Measurements from ENCODE around the gene ASTN2.
A peak's percentile ranks its signal among the peaks of the same experiment; 100 is the strongest.

Gene ASTN2

GRCh38 chr9:117121316-117121715 is 293.5 kb downstream of the ASTN2 start:
- DNase-seq (ENCODE audit: extremely low read depth, insufficient read length): no peak
- Histone ChIP-seq H3K4me3 (replicated peaks; ENCODE audit: low read depth, low read length) (no peak overlapping the region), H3K36me3 (ENCODE audit: control insufficient read depth, insufficient read depth, low read length) (no peaks in the 10 kb centered on the region), H3K27me3 (replicated peaks; ENCODE audit: control insufficient read depth, insufficient read depth, low read length) (no peaks in the 10 kb centered on the region)
- no peak for TF ChIP-seq CTCF (IDR thresholded peaks at IDR 0.05; ENCODE audit: insufficient read depth, low read length, poor library complexity, severe bottlenecking)

- no peaks in the 10 kb centered on the region for H3K27me3 ChIP-seq (replicated peaks; ENCODE audit: control insufficient read depth, insufficient read depth, low read length)
- no peak for DNase-seq (ENCODE audit: extremely low read depth, insufficient read length)
- H3K36me3 ChIP-seq (ENCODE audit: control insufficient read depth, insufficient read depth, low read length): no peaks in the 10 kb centered on the region
- no peak for TF ChIP-seq CTCF (IDR thresholded peaks at IDR 0.05; ENCODE audit: insufficient read depth, low read length, poor library complexity, severe bottlenecking)
- no peak overlapping the region for H3K4me3 ChIP-seq (replicated peaks; ENCODE audit: low read depth, low read length)
Measured at GRCh38 chr9:117120061-117120460, 294.8 kb downstream of the ASTN2 start.

GRCh38 chr9:117116084-117116483 is 298.8 kb downstream of the ASTN2 start:
- no peak for TF ChIP-seq CTCF (IDR thresholded peaks at IDR 0.05; ENCODE audit: insufficient read depth, low read length, poor library complexity, severe bottlenecking)
- no peaks in the 10 kb centered on the region for H3K27me3 ChIP-seq (replicated peaks; ENCODE audit: control insufficient read depth, insufficient read depth, low read length)
- no peak overlapping the region for H3K4me3 ChIP-seq (replicated peaks; ENCODE audit: low read depth, low read length)
- peak; percentile 58 for DNase-seq (ENCODE audit: extremely low read depth, insufficient read length)
- H3K36me3 ChIP-seq (ENCODE audit: control insufficient read depth, insufficient read depth, low read length): no peaks in the 10 kb centered on the region

GRCh38 chr9:117114768-117115167 is 300.1 kb downstream of the ASTN2 start:
- H3K27me3 ChIP-seq (replicated peaks; ENCODE audit: control insufficient read depth, insufficient read depth, low read length): no peaks in the 10 kb centered on the region
- no peak for TF ChIP-seq CTCF (IDR thresholded peaks at IDR 0.05; ENCODE audit: insufficient read depth, low read length, poor library complexity, severe bottlenecking)
- DNase-seq (ENCODE audit: extremely low read depth, insufficient read length): no peak
- H3K36me3 ChIP-seq (ENCODE audit: control insufficient read depth, insufficient read depth, low read length): no peaks in the 10 kb centered on the region
- H3K4me3 ChIP-seq (replicated peaks; ENCODE audit: low read depth, low read length): no peak overlapping the region

- no peak for DNase-seq (ENCODE audit: extremely low read depth, insufficient read length)
- Histone ChIP-seq H3K4me3 (replicated peaks; ENCODE audit: low read depth, low read length) (no peak overlapping the region), H3K36me3 (ENCODE audit: control insufficient read depth, insufficient read depth, low read length) (no peaks in the 10 kb centered on the region), H3K27me3 (replicated peaks; ENCODE audit: control insufficient read depth, insufficient read depth, low read length) (no peaks in the 10 kb centered on the region; the same call in 1 of the 2 replicates)
- TF ChIP-seq CTCF (IDR thresholded peaks at IDR 0.05; ENCODE audit: insufficient read depth, low read length, poor library complexity, severe bottlenecking): no peak
Measured at GRCh38 chr9:117104716-117105495, 310.0 kb downstream of the ASTN2 start.

Measured in GM06990 (cell line).